ENCODE data around the gene LEF1. TPM values are rescaled to one million over a fixed set of nuclear protein-coding genes. Genes with fewer than 3 reads are reported as not detected.

LEF1 gene
- total RNA-seq, 1 donor, result 0.63 TPM

- DNase-seq (ENCODE audit: low read depth), result no peak
- H3K4me3 ChIP-seq (ENCODE audit: low read depth, low read length), result no peak overlapping the region
- no peak for TF ChIP-seq CTCF (IDR thresholded peaks at IDR 0.05; ENCODE audit: insufficient read depth, low read length)
Observed at GRCh38 chr4:108109111-108109510, 59.6 kb downstream of the LEF1 start.

GRCh38 chr4:108107729-108108382 is 60.9 kb downstream of the LEF1 start:
- DNase-seq (ENCODE audit: low read depth), result no peak
- H3K4me3 ChIP-seq (ENCODE audit: low read depth, low read length), result no peak overlapping the region
- no peak for TF ChIP-seq CTCF (IDR thresholded peaks at IDR 0.05; ENCODE audit: insufficient read depth, low read length)

GRCh38 chr4:108107101-108107500 is 61.6 kb downstream of the LEF1 start:
- TF ChIP-seq CTCF (IDR thresholded peaks at IDR 0.05; ENCODE audit: insufficient read depth, low read length), result no peak
- no peak for DNase-seq (ENCODE audit: low read depth)
- H3K4me3 ChIP-seq (ENCODE audit: low read depth, low read length), result no peak overlapping the region

DNA sequence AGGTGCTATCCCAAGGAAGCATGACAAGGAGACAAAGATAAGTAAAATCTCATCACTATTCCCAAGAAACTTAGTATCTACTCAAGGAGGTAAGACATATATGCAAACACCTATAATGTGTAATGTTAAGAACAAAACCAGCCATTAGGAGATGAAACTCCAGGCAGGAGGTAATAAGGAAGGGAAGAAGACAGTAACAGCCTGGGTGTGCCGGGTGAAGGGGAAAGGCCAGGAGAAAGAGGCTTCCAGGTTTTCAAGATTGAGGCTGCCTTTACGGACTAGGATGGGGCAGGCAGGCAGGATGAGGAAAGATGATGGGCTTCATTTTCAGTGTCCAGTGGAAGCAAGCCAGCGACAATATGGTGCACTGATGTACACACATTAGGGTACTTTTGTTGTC is 62.5 kb downstream of the LEF1 start:
- H3K4me3 ChIP-seq (ENCODE audit: low read depth, low read length), result no peak overlapping the region
- DNase-seq (ENCODE audit: low read depth), result no peak
- TF ChIP-seq CTCF (IDR thresholded peaks at IDR 0.05; ENCODE audit: insufficient read depth, low read length), result no peak

GRCh38 chr4:108103099-108103862 is 65.5 kb downstream of the LEF1 start:
- DNase-seq (ENCODE audit: low read depth), result no peak
- no peak overlapping the region for H3K4me3 ChIP-seq (ENCODE audit: low read depth, low read length)
- no peak for TF ChIP-seq CTCF (IDR thresholded peaks at IDR 0.05; ENCODE audit: insufficient read depth, low read length)

GRCh38 chr4:108100827-108101226 is 67.9 kb downstream of the LEF1 start:
- DNase-seq (ENCODE audit: low read depth), result no peak
- TF ChIP-seq CTCF (IDR thresholded peaks at IDR 0.05; ENCODE audit: insufficient read depth, low read length), result no peak
- no peak overlapping the region for H3K4me3 ChIP-seq (ENCODE audit: low read depth, low read length)
